NCI-H2227 (cell line): ENCODE results near the gene TXNDC2.

Experiments
- DNase-seq: peaks from one replicate; lab custom pipeline; 2025; ENCODE audit not compliant: unreplicated experiment; lab: John Stamatoyannopoulos, UW

Gene TXNDC2

DNA sequence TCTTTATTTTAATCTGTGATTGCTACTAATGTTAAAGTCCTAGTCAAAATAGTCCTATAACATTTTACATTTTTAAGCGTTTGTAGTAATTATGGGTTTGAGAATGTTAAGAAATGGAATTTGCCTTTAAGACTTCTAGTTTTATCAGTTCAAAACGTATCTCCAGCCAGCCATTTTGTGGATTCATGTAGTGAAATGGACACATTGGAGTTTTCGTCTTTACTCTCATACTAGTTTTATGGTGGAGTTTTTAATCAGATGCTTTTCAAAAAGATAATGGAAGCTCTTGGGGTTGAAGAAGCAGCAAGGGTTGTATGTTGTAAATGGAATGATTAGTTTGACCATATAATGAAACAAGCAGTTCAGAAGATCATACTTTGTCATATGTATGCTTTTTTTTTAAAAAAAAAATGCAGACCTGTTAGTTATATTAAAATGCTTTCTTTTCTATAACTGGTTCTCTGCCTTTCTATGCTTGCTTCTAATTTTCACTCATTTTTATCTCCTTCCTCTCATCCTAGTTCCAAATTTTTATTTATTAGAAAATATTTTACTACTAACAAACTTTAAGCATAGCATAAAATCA lies 44.6 kb downstream of the TXNDC2 start:
- no peak for DNase-seq

DNA sequence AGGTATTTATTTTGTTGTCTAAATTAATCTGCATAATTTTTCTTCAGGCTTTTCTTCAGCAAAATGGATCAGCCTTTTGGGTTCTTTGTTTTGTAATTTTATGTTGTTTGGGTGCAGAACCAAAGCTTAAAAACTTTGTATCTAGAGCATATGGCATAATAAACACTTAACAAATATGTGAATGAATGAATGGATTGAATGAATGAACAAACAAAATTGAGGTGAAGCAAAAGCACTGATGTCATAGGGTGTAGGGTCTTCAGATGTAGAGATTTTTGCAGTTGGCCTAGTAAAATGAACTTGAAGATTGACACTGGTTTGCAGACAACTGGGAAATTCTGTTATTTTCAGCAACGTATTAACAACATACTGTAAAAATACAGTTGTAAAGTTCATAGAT lies 45.4 kb downstream of the TXNDC2 start:
- DNase-seq: no peak

DNA sequence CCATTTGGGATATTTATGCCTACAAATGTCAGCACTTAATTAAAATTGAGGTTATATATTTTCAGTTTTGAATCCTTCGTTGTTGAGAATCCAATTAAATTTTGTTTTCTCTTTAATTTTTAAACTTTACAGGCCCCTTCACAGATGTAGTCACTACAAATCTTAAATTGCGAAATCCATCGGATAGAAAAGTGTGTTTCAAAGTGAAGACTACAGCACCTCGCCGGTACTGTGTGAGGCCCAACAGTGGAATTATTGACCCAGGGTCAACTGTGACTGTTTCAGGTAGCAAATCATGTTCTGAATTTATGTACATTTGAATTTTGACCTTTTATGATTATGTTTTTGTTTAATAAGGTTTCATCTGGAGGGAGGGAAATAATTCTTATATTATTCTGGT lies 45.9 kb downstream of the TXNDC2 start:
- no peak for DNase-seq

DNA sequence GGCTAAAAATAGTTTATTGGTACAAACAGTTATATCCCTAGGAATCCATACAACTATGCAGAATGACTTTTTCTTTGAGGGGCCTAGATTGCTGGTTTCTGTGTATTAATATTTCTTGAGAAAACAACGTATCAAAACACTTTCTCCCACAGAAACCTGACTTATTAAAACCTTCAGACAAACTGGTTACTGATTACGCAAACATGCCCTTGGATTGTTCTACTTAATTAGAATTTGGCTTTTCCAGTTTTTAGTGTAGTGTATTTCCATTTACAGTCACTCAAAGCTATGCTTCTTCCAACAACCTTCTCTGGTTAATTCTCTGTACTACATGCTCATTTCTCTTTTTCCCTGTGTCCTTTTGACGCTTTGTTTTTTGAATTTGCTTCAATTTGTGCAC lies 48.1 kb downstream of the TXNDC2 start:
- no peak for DNase-seq

DNA sequence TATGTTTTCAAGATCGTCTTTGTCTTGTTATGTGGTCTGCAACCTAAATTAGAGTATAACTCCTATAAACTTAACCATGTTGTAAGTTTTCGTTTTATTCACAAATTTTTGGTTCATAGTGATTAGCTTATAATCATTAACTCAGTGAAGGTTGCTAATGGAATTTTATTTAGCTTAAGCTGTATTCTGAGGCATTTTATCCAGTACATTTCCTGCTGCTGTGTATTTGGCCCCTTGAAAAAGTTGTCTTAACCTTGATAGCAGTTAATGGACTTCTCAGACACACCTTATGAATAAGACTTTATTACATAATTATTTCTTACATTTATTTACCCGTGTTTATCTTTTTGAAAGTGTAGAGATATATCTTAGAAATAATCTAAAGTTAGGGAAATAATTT lies 48.5 kb downstream of the TXNDC2 start:
- no peak for DNase-seq
